HG02623 (cell line): ENCODE results near the gene ARHGEF25.
"Not testable (repeated sequence)": the region's sequence is repeated elsewhere in the genome, so short reads cannot be mapped to it uniquely, and the experiment has no call there.

Experiments
- ATAC-seq: cut with Tn5 transposase; IDR thresholded peaks from one replicate; pipeline ENCODE4 v1.9.1; 2021; ENCODE audit warnings: moderate library complexity; ENCODE audit not compliant: unreplicated experiment

The ARHGEF25 gene

DNA sequence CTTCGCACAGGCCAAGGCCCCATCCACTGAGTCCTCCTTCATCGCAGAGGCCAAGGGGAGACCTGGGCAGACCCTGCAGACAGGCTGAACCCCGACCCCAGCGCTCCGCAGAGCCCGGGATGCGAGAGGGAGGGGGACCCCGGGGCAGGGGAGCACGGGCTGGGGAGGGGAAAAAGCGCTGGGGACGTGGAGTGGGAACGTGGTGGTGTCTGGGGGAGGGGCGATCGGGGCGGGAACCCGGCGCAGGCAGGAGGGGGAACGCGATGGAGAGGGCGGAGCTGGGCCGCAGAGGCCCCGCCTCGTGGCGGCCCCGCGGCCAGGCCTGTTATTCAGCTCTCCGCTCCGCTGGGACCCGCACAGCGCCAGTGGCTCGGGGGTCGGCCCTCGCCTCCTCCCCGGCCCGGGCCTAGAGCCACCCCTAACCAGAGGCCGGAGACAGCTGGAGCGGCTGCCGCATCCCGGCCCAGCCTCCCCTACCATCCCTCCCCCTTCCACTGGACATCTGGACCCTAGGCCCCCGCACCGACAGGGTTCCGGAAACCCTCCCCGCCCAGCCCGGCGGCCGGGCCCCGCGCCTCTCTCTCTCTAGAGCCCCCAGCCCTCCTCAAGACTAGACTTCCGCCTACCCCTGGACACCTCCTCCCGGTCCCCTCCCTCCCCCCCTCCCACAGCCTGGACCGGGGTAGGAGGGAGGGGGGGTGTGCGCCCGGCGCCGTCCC lies at the start of gene ARHGEF25:
Gene ARHGEF25 (plus strand): TSS at position 328 of the 719 bp plus-strand sequence. CDS start 460 bp downstream, outside the sequence.
- no peak for ATAC-seq

- no peak for ATAC-seq
These were observed 47.9 kb upstream of the ARHGEF25 start for GRCh38 chr12:57563358-57563757.

DNA sequence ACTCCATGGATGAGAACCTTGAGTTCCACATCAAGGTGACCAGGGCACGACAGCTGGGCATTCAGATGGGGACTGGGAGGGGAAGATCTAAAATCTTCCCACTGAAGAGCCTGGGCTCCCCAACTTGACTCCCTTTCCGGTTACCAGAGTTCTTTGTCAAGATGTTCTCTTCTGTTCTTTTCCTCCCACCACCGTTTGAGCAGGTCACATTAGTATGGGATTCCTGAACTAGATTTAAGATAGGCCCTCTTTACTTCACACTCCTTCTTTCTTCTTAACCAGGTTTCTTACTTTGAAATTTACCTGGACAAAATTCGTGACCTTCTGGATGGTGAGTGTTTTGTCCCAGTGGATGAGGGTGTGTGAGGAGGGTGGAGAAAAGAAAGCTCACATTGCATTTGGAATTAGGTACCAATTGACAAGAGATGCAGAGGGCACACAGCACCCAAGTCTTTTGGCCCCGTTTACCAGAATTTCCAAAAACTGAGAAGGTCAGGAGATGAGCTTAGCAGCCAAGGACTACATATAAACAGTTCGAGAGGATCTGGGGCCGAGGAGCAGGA lies 47.0 kb upstream of the ARHGEF25 start:
- no peak for ATAC-seq

- ATAC-seq: no peak
These were observed 42.4 kb upstream of the ARHGEF25 start for GRCh38 chr12:57568838-57569237.

DNA sequence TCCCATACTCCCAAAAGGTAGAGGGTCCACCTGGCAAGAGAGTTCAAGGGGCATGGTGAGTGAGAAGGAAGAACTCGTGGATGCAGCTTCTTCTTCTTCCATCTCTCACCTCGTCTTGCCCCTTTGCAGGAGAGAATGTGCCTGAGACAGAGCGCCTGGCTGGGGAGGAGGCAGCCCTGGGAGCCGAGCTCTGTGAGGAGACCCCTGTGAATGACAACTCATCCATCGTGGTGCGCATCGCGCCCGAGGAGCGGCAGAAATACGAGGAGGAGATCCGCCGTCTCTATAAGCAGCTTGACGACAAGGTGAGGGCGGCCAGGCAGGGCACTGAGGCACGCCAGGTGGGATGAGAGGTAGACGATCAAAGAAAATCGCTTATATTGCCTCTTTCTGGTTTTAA lies 41.4 kb upstream of the ARHGEF25 start:
- ATAC-seq: no peak

- ATAC-seq: not testable (repeated sequence)
These were observed 40.8 kb upstream of the ARHGEF25 start for GRCh38 chr12:57570438-57570837.

DNA sequence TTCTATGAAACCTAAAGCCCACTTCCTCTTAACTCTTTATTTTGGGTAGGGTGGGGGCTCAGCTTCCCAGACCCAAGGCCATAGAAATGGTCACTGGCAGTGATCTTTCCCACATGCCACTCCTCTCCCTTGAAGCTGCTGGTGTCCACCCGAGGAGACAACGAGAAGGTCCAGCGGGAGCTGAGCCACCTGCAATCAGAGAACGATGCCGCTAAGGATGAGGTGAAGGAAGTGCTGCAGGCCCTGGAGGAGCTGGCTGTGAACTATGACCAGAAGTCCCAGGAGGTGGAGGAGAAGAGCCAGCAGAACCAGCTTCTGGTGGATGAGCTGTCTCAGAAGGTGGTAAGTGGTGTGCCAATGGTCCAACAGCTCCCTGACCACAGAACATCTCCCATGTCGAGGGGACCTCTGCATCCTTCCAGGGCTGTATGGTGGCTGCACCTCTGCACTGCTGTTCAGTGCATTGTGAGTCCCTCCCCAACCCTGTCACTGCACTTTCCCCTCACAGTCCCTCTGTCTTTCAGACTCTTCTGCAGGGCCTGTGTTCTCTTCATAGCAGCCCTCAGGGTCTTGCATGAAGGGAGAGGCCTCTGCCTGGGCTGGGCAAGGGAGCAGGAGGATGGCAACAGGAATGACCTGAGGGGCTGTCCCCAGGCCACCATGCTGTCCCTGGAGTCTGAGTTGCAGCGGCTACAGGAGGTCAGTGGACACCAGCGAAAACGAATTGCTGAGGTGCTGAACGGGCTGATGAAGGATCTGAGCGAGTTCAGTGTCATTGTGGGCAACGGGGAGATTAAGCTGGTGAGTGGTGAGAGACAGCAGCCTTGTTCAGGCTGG lies 39.1 kb upstream of the ARHGEF25 start:
- ATAC-seq: no peak

DNA sequence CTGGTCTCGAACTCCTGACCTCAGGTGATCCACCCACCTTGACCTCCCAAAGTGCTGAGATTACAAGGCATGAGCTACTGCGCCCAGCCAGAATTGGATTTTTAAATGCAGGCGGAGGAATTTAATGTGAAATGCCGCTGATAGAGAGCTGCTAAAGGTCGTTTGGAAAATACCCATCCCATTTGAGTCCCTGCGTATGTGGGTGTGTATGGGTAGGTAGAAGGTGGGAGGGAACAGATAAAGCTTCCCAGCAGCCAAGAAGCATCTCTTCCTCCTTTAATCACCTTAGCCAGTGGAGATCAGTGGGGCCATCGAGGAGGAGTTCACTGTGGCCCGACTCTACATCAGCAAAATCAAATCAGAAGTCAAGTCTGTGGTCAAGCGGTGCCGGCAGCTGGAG lies 36.4 kb upstream of the ARHGEF25 start:
- no peak for ATAC-seq

DNA sequence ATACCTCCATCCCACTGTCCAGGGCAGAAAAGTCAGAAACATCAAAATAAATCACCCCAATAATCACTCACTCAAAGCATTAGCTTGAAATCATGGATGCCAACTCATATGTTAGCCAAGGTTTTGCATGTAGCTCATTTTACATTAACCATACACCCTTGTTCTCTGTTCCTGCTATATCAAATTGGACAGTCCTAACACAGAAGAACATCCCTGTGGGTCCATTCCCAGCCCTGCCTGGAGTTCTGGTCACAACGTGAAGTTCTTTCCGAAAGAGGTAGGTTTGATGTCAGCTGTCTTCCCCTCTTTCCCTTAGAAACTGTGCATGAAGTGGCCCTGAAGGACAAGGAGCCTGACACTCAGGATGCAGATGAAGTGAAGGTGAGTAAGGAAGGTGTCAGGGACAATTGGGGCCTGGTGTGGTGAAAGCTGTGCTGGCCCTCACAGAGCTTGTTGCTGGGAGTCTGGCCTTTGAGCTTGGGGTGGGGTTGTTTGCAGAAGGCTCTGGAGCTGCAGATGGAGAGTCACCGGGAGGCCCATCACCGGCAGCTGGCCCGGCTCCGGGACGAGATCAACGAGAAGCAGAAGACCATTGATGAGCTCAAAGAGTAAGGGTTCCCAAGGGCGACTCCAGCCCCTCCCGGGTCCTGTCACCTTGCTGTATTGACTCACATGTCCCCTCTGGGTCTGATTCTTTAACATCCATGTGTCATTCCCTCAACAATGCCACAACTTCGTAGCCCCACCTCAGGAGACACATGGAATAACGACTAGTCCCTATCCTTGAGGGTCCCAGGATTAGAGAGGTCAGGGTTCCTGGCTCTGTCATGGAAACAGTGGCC lies 35.2 kb upstream of the ARHGEF25 start:
- no peak for ATAC-seq

DNA sequence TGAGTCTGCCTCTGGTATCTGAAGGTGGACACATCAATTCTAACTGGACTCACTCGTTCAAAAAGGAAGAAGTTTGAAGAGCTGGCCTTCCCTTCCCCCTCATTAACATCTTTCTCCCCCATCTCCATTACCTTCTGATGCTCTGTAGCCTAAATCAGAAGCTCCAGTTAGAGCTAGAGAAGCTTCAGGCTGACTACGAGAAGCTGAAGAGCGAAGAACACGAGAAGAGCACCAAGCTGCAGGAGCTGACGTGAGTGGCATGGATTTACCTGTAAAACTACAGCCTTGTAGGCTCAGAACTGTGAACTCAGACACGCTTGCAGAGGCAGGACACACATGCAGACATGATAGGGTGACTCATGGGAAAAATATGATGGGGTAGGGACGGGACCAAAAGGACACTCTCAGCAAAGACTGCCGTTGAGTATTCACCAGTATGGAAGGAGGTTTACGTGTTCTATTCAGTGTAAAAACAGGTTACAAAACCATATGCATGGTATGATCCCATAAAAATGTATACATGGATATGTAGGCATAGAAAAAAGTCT lies 34.5 kb upstream of the ARHGEF25 start:
- ATAC-seq: no peak

- no peak for ATAC-seq
These were observed 33.1 kb upstream of the ARHGEF25 start for GRCh38 chr12:57577981-57578758.

DNA sequence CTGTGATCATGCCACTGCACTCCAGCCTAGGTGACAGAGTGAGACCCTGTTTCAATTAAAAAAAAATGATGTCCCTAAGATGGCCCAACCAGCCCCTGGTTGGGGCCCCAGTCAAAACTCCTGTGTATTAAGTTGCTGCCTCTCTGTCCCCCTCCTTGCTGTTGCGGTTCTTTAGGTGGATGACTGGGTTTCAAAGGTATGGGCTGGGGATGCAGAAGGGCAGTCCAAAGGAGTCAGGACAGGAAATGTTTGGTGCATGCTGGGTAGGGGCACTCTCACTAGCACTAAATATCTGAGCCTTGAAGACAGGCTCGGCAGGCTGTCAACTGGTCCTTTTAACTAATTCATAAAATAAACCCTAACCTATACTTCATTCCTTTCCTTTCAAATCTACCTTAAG lies 32.2 kb upstream of the ARHGEF25 start:
- ATAC-seq: no peak

- ATAC-seq: no peak
These were observed 31.4 kb upstream of the ARHGEF25 start for GRCh38 chr12:57579677-57580465.

GRCh38 chr12:57580466-57580795 lies 30.8 kb upstream of the ARHGEF25 start:
- no peak for ATAC-seq

GRCh38 chr12:57581802-57582201 lies 29.4 kb upstream of the ARHGEF25 start:
- no peak for ATAC-seq

DNA sequence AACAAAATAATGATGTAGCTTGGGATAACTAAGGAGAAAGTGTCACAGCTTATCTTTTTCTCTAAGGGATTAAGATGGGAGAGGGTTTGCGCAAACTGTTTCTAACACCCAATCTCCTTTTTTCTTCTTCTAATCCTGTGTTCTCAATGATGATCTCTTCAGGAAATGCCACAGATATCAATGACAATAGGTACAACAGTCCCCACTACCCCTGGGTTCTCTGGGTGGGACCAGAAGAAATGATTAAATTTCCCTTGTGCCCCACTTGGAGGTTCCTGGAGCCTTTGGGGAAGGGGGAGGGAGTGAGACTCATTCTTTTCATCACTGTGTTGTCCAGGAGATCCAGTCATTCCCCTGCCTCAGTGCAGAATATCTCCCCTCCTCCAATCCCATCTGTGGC lies 28.8 kb upstream of the ARHGEF25 start:
- ATAC-seq: no peak

GRCh38 chr12:57583008-57583831 lies 28.0 kb upstream of the ARHGEF25 start:
- peak; percentile 90 for ATAC-seq

DNA sequence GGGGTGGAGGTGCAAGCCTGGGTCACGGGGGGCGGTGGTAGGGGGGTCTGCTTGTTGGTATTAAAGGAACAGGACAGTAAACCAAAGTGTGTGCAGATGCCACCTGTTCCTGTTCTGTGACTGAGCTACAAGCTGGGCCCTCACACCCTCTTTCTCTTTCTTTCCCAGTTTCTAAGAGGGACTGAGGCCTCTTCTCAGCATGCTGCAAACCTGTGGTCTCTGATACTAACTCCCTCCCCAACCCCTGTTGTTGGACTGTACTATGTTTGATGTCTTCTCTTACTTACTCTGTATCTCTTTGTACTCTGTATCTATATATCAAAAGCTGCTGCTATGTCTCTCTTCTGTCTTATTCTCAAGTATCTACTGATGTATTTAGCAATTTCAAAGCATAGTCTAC lies 27.2 kb upstream of the ARHGEF25 start:
- no peak for ATAC-seq
